HepG2 (cell line): ENCODE measurements around the gene GPC3.

Experiments
- ARNT ChIP-seq: fragments of 450-650 bp; IDR thresholded peaks from 2 replicates; pipeline ENCODE4 v1.6.1; 2017
- KLF9 ChIP-seq: IDR thresholded peaks from 2 replicates; pipeline ENCODE4 v1.6.1; 2016; ENCODE audit warnings: low read depth
- ZSCAN20 ChIP-seq: sonication (generic); formaldehyde crosslinking; IDR thresholded peaks from 2 replicates; pipeline ENCODE4 v1.4.0; 2020; ENCODE audit warnings: missing genetic modification reagents, mild to moderate bottlenecking, borderline replicate concordance

DNA sequence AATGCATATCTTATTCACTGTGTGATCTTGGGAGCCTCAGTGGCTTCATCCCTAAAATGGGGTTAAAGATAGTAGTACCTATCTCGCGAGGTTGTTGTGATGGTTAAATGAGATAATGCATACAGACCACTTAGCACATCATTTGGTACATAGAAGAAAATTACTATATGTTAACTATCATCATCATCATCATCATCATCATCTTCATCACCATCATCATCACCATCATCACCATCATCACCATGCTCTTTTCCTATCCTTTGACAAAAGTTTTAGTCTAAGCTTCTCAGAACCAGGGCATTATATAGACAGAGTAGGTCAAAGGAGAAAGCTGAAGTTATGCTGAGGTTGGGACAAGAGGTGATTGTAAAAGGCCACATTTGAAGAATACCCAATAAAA, 145.0 kb downstream of the GPC3 start:
- TF ChIP-seq KLF9 (CRISPR knock-in tag) (no peak), ZSCAN20 (no peak), ARNT (no peak)
